ENCODE results near the gene ADAM12.
"Not testable (repeated sequence)": the region's sequence is repeated elsewhere in the genome, so short reads cannot be mapped to it uniquely, and the experiment has no call there.

Gene ADAM12

GRCh38 chr10:125976960-125977605 is 411.2 kb downstream of the ADAM12 start:
- DNase-seq (ENCODE audit: low spot score) = no peak

GRCh38 chr10:125970077-125970630 is 418.1 kb downstream of the ADAM12 start:
- DNase-seq (ENCODE audit: low spot score) = not testable (repeated sequence)

- no peak for DNase-seq (ENCODE audit: low spot score)
Observed at GRCh38 chr10:125967533-125967932, 420.7 kb downstream of the ADAM12 start.

GRCh38 chr10:125964558-125964957 is 423.7 kb downstream of the ADAM12 start:
- DNase-seq (ENCODE audit: low spot score) = no peak
